GM21528 (cell line): ENCODE results near the gene DAP.
"Not testable (repeated sequence)": the region's sequence is repeated elsewhere in the genome, so short reads cannot be mapped to it uniquely, and the experiment has no call there.

Experiments used
- ATAC-seq: cut with Tn5 transposase; IDR thresholded peaks from one replicate; pipeline ENCODE4 v1.9.1; 2021; ENCODE audit warnings: mild to moderate bottlenecking, moderate library complexity; ENCODE audit not compliant: unreplicated experiment, low FRiP score

DAP gene

DNA sequence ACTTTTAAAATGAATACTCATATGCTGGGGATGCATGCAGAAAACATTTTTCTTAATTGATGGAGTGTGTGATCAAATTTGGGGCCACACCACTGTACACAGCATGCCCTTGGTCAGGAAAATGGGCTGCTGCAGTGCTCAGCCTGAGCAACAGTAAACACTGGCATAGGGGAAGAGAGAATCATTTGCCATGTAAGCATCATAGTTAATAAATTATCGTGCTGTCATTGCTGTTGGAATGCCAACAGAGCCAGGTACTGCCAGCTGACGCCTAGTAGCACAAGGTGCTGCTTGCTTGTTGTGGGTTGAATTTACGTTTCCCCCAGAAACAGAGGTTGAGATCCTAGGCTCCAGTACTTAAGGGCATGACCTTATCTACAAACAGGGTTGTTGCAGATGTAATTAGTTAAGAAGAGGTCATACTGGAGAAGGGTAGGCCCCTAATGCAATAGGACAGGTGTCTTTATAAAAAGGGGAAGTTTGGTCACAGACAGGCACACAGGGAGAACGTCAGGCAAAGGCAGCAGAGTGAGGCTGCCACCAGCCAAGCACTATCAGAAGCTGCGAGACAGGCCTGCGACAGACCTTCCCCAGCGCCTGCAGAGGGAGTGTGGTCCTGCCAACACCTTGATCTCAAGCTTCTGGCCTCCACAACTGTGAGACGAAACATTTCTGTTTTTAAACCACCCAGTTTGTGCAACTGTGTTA lies 25.3 kb downstream of the DAP start:
- ATAC-seq: peak; percentile 62

- ATAC-seq: no peak
These were observed 26.1 kb downstream of the DAP start for GRCh38 chr5:10734832-10735523.

- ATAC-seq: no peak
These were observed 26.9 kb downstream of the DAP start for GRCh38 chr5:10734037-10734709.

- ATAC-seq: no peak
These were observed 27.6 kb downstream of the DAP start for GRCh38 chr5:10733426-10733825.

DNA sequence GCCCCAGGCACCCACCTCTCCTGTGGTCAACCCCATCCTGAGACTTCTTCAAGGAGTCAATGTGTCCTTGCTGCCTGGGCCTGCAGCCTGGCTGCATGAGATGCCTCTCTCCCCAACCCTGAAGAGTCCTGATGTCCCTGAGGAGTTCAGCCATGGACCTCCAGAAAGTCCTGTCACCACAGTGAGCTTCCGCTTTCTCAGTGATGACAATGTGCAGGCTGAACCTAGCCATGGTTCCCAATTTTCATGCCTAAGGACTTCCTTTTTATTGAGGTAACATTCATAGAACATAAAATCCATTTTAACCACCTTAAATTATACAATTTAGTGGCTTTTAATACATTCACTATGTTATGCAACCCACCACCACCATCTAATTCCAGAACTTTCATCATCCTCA lies 29.1 kb downstream of the DAP start:
- ATAC-seq: no peak

DNA sequence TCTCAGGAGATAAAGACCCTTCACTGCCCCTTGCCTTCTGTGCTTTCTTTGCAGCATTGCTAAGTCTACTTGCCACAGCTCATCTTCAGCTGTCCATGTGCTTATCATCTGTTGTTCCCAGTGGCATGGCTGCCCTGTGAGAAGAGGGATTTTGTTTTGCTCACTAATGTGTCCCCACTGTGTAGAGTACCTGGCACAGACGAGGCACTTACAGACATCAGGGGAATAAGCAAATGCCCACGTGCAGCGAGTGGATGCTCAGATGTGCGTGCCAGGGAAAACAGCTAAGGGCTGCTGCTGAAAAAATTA lies 31.0 kb downstream of the DAP start:
- no peak for ATAC-seq

- no peak for ATAC-seq
These were observed 31.6 kb downstream of the DAP start for GRCh38 chr5:10729320-10730042.

DNA sequence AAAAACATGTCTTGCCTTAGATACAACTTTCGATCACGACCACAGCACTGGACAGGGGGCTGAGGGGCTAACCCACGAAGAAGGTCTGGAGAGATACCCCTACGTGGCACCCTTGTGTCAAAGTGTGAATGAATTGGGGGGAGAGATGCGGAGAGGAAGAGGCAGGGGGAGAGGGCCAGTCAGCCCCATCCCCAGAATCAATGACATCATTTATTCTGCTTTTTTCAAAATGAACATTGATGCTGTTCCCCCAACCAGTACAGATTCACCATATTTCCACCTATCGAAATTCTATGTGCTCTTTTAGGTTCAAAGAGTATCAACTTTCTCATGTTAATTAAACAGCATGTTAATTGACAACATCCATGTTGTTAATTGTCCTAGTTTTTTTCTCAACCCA lies 32.4 kb downstream of the DAP start:
- ATAC-seq: no peak

DNA sequence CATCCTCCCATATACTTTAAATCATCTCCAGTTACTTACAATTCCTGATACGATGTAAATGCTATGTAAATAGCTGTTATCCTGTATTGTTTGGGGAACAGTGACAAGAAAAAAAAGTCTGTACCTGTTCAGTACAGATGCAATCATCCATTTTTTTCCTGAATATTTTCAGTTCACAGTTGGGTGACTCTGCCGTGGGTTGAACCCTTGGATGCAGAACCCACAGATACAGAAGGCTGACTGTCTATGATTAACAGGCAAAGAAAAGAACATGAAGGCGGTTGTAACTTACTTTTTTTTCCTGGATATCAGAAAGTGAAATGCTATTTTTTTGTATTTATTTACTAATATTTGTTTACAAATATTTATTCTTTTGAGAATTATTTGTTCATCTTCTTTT lies 33.2 kb downstream of the DAP start:
- ATAC-seq: no peak

- ATAC-seq: peak; percentile 74
These were observed 34.0 kb downstream of the DAP start for GRCh38 chr5:10726913-10727517.

- ATAC-seq: no peak
These were observed 34.7 kb downstream of the DAP start for GRCh38 chr5:10726179-10726912.

DNA sequence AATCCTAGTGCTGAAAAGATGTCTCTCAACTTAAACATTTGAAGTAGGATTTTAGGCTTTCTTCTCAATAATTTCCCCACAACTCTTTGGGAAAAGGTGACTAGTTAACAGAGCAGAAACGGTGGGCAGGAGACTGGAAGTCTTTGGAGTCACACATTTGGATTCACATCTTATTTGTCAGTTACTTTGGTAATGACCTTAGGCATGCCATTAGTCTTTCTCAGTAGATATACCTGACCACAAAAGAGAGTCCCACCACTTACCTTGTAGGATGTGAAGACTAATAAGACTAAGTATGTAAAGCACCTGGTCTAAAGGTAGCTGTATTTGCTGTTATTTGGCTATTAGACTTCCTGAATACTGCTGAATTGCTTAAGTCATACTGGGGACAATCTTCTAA lies 35.4 kb downstream of the DAP start:
- no peak for ATAC-seq

DNA sequence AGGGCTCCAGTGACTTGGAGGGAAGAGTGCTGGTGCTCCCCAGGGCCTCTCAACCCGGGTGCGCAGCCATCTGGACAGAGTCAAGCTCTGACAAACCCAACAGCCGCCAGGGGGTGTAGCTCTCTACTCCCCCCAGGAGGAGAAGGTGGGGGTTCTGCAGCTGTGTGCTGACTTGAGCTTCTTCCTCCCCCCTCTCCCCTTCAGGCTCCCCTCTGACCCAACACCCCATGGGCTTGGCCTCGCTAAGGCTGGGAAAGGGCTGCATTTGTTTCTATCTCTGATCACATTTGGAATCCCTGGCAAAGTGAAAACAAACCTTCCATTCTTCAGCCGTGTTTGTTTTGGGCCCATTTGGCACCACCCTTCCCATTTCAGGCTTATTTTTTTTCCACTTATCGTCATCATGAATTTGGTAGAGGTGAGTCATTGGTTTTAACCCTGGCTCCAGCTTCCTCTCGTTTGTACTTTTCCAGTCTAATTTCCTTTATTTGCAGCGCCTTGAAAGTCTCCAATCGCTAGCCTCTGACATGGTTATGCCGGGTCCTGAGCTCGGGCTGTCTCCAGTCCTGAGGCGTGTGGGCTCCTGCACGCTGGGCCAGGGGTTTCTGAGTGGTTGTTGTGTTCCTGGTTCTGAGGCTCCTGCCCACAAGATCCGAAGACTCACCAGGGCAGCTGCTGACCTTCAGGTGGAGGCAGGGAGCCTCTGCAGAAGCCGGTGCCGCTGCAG lies 36.1 kb downstream of the DAP start:
- no peak for ATAC-seq

GRCh38 chr5:10723514-10723913 lies 37.5 kb downstream of the DAP start:
- no peak for ATAC-seq

DNA sequence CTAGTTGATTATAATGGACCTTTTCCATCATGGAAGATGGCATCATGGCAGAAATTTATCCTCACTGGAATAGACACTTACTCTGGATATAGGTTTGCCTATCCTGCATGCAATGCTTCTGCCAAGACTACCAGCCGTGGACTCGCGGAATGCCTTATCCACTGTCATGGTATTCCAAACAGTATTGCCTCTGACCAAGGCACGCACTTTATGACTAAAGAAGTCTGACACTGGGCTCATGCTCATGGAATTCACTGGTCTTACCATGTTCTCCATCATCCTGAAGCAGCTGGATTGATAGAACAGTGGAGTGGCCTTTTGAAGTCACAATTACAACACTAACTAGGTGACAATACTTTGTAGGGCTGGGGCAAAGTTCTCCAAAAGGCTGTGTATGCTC lies 40.3 kb downstream of the DAP start:
- ATAC-seq: not testable (repeated sequence)

GRCh38 chr5:10719965-10720364 lies 41.1 kb downstream of the DAP start:
- no peak for ATAC-seq

DNA sequence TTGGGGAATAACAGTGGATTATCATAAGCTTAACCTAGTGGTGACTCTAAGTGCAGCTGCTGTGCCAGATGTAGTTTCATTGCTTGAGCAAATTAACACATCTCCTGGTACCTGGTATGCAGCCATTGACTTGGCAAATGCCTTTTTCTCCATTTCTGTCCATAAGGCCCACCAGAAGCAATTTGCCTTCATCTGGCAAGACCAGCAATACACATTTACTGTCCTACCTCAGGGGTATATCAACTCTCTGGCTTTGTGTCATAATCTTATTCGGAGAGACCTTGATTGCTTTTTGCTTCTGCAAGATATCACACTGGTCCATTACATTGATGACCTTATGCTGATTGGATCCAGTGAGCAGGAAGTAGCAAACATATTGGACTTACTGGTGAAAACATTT lies 42.4 kb downstream of the DAP start:
- not testable (repeated sequence) for ATAC-seq

DNA sequence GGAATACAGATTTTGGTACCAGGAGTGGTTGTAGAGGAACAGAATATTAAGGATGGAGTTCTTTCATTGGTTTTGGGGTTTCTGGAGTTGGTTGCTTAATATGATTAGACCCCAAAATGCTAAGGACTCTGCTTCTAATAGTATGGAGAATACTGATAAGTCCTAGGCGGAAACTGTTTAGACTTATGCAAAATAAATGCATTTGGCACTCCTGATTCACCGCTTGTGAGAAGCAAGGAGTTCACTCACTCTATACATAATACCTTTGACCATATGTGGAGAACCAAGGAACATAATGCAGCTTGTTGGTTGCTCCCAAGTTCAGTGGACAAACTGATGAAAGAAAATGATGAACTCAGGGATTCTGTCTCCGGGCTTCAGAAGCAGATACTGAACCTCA lies 44.2 kb downstream of the DAP start:
- not testable (repeated sequence) for ATAC-seq

DNA sequence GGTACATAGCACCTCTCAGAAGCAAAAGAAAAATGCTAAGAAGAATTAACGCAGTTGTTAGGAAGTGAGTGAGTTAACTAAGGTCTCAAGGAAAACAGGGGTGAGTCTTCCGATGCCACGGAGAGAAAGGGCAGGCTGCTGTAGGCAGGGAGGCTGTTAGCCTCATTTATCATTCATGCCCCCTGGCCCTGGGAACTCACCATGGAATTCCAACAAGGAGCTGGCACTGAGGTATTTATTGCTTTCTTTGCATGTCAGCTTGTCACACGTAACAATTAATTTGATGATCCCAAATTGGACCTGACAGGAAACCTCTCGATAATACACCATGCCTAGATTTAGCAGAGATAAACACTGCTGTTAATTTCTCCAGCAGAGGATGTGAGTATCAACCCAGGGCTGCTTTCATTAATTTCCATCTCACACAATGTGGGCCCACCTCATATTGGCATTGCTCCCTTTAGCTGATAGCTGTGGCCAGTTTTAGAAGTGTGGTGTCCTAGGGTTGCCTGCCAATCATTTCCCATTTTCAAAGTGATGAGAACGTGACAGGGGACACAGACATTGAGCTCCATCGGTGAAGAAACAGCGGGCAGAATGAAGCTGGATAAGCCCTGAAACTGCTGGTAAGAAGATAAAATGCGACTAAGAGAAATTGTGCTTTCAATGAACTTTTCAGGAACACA lies 45.3 kb downstream of the DAP start:
- no peak for ATAC-seq
